ENCODE results near the gene MACROD2.

DNA sequence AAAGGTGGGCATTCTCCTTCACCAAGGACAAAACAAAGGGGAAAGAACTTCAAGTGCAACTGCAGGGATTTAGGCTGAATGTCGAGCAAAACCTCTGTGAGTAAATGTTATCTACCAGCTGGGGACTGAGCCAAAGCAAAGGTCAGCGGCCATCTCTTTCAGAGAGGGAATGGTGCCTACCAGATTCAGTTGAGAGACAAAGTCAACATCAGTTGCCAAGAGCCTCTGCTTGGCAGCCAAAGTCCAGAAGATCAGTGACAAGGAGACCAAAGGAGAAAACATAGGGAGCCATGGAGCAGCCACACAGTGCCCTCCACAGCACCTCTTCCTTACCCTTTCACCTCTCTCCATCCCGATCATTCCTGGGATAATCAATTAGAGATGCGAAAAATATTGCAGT lies 2105.5 kb downstream of the MACROD2 start:
- no peak for TF ChIP-seq POLR2A (IDR thresholded peaks at IDR 0.05)
- TF ChIP-seq, protein P1, sequence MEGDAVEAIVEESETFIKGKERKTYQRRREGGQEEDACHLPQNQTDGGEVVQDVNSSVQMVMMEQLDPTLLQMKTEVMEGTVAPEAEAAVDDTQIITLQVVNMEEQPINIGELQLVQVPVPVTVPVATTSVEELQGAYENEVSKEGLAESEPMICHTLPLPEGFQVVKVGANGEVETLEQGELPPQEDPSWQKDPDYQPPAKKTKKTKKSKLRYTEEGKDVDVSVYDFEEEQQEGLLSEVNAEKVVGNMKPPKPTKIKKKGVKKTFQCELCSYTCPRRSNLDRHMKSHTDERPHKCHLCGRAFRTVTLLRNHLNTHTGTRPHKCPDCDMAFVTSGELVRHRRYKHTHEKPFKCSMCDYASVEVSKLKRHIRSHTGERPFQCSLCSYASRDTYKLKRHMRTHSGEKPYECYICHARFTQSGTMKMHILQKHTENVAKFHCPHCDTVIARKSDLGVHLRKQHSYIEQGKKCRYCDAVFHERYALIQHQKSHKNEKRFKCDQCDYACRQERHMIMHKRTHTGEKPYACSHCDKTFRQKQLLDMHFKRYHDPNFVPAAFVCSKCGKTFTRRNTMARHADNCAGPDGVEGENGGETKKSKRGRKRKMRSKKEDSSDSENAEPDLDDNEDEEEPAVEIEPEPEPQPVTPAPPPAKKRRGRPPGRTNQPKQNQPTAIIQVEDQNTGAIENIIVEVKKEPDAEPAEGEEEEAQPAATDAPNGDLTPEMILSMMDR (IDR thresholded peaks at IDR 0.05), result no peak
